ENCODE results near the gene BMI1. TPM values are rescaled to one million over a fixed set of nuclear protein-coding genes. Genes with fewer than 3 reads are reported as not detected.
A peak's percentile ranks its signal among the peaks of the same experiment; 100 is the strongest.

The BMI1 gene
- total RNA-seq, 8 experiments from 2014 or later, result 37.3 to 72.5 (median 49.3) TPM

- peak in 2 of 8 experiments; percentile 19 to 42 for ATAC-seq (replicated peaks in 6 of 8)
- in situ Hi-C loops (cut with MboI; ENCODE audit: low pct_unique_long_range_greater_than_20kb in 2 of 9, low sequenced_read_pairs in 9 of 9, unreplicated experiment in 9 of 9), result no loop called here
- H3K27ac ChIP-seq, result no peak overlapping the region
- WGBS, 10 experiments, result 0 to 34% (median 18%) methylated on average over 9 to 26 of the region's 73 CpGs; no CpG with 5 or more reads in 4 of the 10 experiments
- H3K4me1 ChIP-seq (replicated peaks in 1 of 2), result peaks cover 2 to 4% of the 10 kb centered on the region in 2 donors
- H3K4me3 ChIP-seq, result peak overlapping the region in 3 of 5 donors; percentile 4 to 16 (median 5)
Measured at GRCh38 chr10:22334414-22335172, 13.7 kb downstream of the BMI1 start.

GRCh38 chr10:22335173-22335933 lies 14.5 kb downstream of the BMI1 start:
- no peak overlapping the region for H3K27ac ChIP-seq
- H3K4me1 ChIP-seq (replicated peaks in 1 of 2), result peaks cover 2 to 4% of the 10 kb centered on the region in 2 donors
- peak overlapping the region in 3 of 5 donors; percentile 13 to 45 (median 14) for H3K4me3 ChIP-seq
- 0 to 25% (median 10%) methylated on average over 5 to 13 of the region's 71 CpGs; no CpG with 5 or more reads in 5 of the 10 experiments for WGBS, 10 experiments
- peak in 3 of 8 experiments; percentile 43 to 73 (median 70) for ATAC-seq (replicated peaks in 6 of 8)
- in situ Hi-C loops (cut with MboI; ENCODE audit: low pct_unique_long_range_greater_than_20kb in 2 of 9, low sequenced_read_pairs in 9 of 9, unreplicated experiment in 9 of 9), result no loop called here

- 7 to 37% (median 17%) methylated on average over 5 to 9 of the region's 9 CpGs for WGBS, 10 experiments
- Histone ChIP-seq H3K27ac (no peak overlapping the region), H3K4me3 (no peak overlapping the region), H3K4me1 (replicated peaks in 1 of 2) (peaks cover 4 to 6% of the 10 kb centered on the region in 2 donors)
- no peak for ATAC-seq (replicated peaks in 6 of 8)
- in situ Hi-C loops (cut with MboI; ENCODE audit: low pct_unique_long_range_greater_than_20kb in 2 of 9, low sequenced_read_pairs in 9 of 9, unreplicated experiment in 9 of 9), result no loop called here
Measured at GRCh38 chr10:22338185-22338900, 17.4 kb downstream of the BMI1 start.

- H3K4me3 ChIP-seq, result no peak overlapping the region
- no peak for ATAC-seq (replicated peaks in 6 of 8)
Measured at GRCh38 chr10:22338931-22339330, 18.0 kb downstream of the BMI1 start.

GRCh38 chr10:22339761-22340328 lies 18.9 kb downstream of the BMI1 start:
- peak in 2 of 8 experiments; percentile 1 to 2 for ATAC-seq (replicated peaks in 6 of 8)
- no peak overlapping the region for H3K27ac ChIP-seq
- 0 to 20% (median 1%) methylated on average over 1 to 13 of the region's 13 CpGs for WGBS, 10 experiments
- peak overlapping the region; percentile 62 to 88 (median 80) for H3K4me3 ChIP-seq
- peaks cover 4 to 6% of the 10 kb centered on the region in 2 donors for H3K4me1 ChIP-seq (replicated peaks in 1 of 2)
- in situ Hi-C loops (cut with MboI; ENCODE audit: low pct_unique_long_range_greater_than_20kb in 2 of 9, low sequenced_read_pairs in 9 of 9, unreplicated experiment in 9 of 9), result no loop called here

More at GRCh38 chr10:22338931-22339330, 18.0 kb downstream of the BMI1 start:
- in situ Hi-C loops (cut with MboI; ENCODE audit: low pct_unique_long_range_greater_than_20kb in 2 of 9, low sequenced_read_pairs in 9 of 9, unreplicated experiment in 9 of 9), result no loop called here
- Histone ChIP-seq H3K27ac (no peak overlapping the region), H3K4me1 (replicated peaks in 1 of 2) (peaks cover 4 to 6% of the 10 kb centered on the region in 2 donors)

GRCh38 chr10:22340329-22341189 lies 19.7 kb downstream of the BMI1 start:
- WGBS, 10 experiments, result 0 to 4% (median 0%) methylated on average over 3 to 18 of the region's 98 CpGs; no CpG with 5 or more reads in 3 of the 10 experiments
- peak; percentile 65 to 84 (median 80) for ATAC-seq (replicated peaks in 6 of 8)
- H3K27ac ChIP-seq, result peak overlapping the region; percentile 14 to 51
- peak overlapping the region; percentile 62 to 88 (median 80) for H3K4me3 ChIP-seq
- in situ Hi-C loops (cut with MboI; ENCODE audit: low pct_unique_long_range_greater_than_20kb in 2 of 9, low sequenced_read_pairs in 9 of 9, unreplicated experiment in 9 of 9), result no loop called here
- H3K4me1 ChIP-seq (replicated peaks in 1 of 2), result peaks cover 4 to 6% of the 10 kb centered on the region in 2 donors

- Histone ChIP-seq H3K4me1 (replicated peaks in 1 of 2) (peaks cover 4% of the 10 kb centered on the region in 2 donors), H3K4me3 (peak overlapping the region; percentile 62 to 88 (median 80)), H3K27ac (no peak overlapping the region)
- 0 to 24% (median 2%) methylated on average over 2 to 28 of the region's 40 CpGs; no CpG with 5 or more reads in 1 of the 10 experiments for WGBS, 10 experiments
- ATAC-seq (replicated peaks in 6 of 8), result peak; percentile 14 to 33 (median 22)
- in situ Hi-C loops (cut with MboI; ENCODE audit: low pct_unique_long_range_greater_than_20kb in 2 of 9, low sequenced_read_pairs in 9 of 9, unreplicated experiment in 9 of 9), result no loop called here
Measured at GRCh38 chr10:22341190-22341925, 20.5 kb downstream of the BMI1 start.

- ATAC-seq (replicated peaks in 6 of 8), result no peak
- in situ Hi-C loops (cut with MboI; ENCODE audit: low pct_unique_long_range_greater_than_20kb in 2 of 9, low sequenced_read_pairs in 9 of 9, unreplicated experiment in 9 of 9), result no loop called here
- Histone ChIP-seq H3K27ac (no peak overlapping the region), H3K4me1 (replicated peaks in 1 of 2) (peaks cover 4% of the 10 kb centered on the region in 2 donors), H3K4me3 (no peak overlapping the region)
- 8 to 78% (median 29%) methylated on average over 1 to 3 of the region's 3 CpGs; no CpG with 5 or more reads in 1 of the 10 experiments for WGBS, 10 experiments
Measured at GRCh38 chr10:22341926-22342196, 21.0 kb downstream of the BMI1 start.

GRCh38 chr10:22342421-22342820 lies 21.5 kb downstream of the BMI1 start:
- Histone ChIP-seq H3K4me3 (no peak overlapping the region), H3K27ac (no peak overlapping the region), H3K4me1 (replicated peaks in 1 of 2) (peaks cover 0 to 4% of the 10 kb centered on the region in 2 donors)
- 5 to 96% (median 39%) methylated on average over 1 to 3 of the region's 3 CpGs for WGBS, 10 experiments
- in situ Hi-C loops (cut with MboI; ENCODE audit: low pct_unique_long_range_greater_than_20kb in 2 of 9, low sequenced_read_pairs in 9 of 9, unreplicated experiment in 9 of 9), result no loop called here
- no peak for ATAC-seq (replicated peaks in 6 of 8)

GRCh38 chr10:22343731-22344130 lies 22.8 kb downstream of the BMI1 start:
- no peak for ATAC-seq (replicated peaks in 6 of 8)
- 0 to 47% (median 12%) methylated on average over 1 to 3 of the region's 3 CpGs for WGBS, 10 experiments
- no peak overlapping the region for H3K4me3 ChIP-seq
- no peak overlapping the region for H3K27ac ChIP-seq
- in situ Hi-C loops (cut with MboI; ENCODE audit: low pct_unique_long_range_greater_than_20kb in 2 of 9, low sequenced_read_pairs in 9 of 9, unreplicated experiment in 9 of 9), result no loop called here
- H3K4me1 ChIP-seq (replicated peaks in 1 of 2), result peaks cover 0 to 4% of the 10 kb centered on the region in 2 donors

GRCh38 chr10:22344249-22344648 lies 23.4 kb downstream of the BMI1 start:
- Histone ChIP-seq H3K4me1 (replicated peaks in 1 of 2) (peaks cover 0 to 4% of the 10 kb centered on the region in 2 donors), H3K27ac (no peak overlapping the region), H3K4me3 (no peak overlapping the region)
- in situ Hi-C loops (cut with MboI; ENCODE audit: low pct_unique_long_range_greater_than_20kb in 2 of 9, low sequenced_read_pairs in 9 of 9, unreplicated experiment in 9 of 9), result no loop called here
- WGBS, 10 experiments, result 14 to 71% (median 50%) methylated on average over 1 of the region's 1 CpG; no CpG with 5 or more reads in 2 of the 10 experiments
- ATAC-seq (replicated peaks in 6 of 8), result no peak
